Epithelial cell of prostate (primary cell): Measurements from ENCODE around the gene WDR73.
"Not testable (repeated sequence)": the region's sequence is repeated elsewhere in the genome, so short reads cannot be mapped to it uniquely, and the experiment has no call there.

ENCODE experiments used
- DNase-seq: peaks from one replicate; pipeline ENCODE4 v3.0.0-alpha.2; 2011; ENCODE audit warnings: low read depth, low spot score
- H3K27ac ChIP-seq: fragments of 450-650 bp; 2 replicates; pipeline ENCODE4 v1.5.1; 2017; ENCODE audit warnings: mild to moderate bottlenecking

Gene WDR73

DNA sequence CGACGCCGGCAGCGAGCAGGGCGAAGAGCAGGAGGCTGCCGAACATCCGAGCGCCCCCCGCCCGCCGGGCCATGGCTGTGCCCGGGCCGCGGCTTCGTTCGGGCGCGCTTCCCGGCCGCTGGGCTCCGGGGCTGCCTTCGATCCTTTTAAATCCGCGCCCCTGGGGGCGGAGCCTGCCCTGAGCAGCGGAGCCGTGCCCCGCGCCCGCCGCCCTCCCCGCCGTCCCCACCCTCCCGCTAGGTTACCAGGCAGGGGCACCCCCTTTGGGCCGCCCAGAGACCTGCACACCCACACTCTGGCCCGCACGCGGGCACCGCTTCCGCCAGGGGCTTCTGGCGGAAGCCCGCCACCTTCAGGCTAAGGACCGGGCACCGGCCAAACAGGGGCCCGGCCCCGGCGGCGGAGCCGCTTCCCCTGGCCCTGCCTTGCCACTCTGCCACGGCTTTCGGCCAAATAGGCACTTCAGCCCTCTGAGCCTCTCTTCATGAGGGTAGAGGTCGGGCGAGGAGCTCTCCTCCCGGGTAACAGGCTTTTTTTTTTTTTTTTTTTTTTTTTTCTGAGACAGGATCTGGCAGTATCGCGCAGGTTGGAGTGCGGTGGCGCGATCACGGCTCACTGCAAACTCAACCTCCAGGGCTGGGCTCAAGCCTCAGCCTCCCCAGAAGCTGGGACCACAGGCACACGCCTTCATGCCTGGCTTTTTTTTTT lies 4.2 kb upstream of the WDR73 start, which contains the start of gene NMB:
NMB (minus strand) TSS at position 120 of the 708 bp plus-strand sequence; CDS start at position 73, 47 bp downstream.
- DNase-seq, result no peak
- H3K27ac ChIP-seq, result peak within 1 kb of the TSS; percentile 51

DNA sequence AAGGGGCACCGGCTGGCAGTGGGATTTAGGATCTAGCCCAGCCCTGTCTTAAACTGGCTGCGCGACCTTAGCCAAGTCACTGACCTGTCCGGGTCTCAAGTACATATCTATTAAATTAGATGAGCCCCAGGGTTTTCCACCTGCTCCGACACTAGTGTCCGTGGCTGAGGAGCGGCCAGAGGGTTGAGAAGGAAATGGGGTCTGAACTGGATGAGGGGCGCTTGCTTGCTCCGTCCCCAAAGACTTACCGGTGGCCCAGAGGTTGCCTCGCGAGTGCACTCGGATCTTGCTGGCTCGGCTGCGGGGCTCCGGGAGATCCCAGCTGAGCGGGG lies 3.6 kb upstream of the WDR73 start:
- no peak for DNase-seq
- no peak overlapping the region for H3K27ac ChIP-seq

DNA sequence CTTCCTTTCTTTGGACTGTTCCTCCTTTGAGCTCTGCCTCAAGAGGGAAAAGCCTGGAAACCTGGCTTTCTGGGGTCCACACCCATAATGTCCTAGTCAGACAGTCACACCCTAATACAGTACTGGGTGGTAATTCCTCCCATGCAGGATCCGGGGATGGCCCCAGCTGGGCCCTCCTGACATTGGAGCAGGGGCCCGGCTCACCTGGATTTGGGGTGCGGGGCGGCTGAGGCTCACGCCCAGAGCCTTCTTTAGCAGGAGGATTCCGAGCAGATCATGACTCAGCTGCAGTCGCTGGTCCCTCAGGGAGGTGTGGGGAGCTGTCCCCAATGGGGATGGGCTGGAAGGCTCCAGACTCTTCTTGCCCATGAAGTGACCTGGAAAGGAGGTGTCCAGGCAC lies 2.9 kb upstream of the WDR73 start:
- DNase-seq, result no peak
- no peak overlapping the region for H3K27ac ChIP-seq

DNA sequence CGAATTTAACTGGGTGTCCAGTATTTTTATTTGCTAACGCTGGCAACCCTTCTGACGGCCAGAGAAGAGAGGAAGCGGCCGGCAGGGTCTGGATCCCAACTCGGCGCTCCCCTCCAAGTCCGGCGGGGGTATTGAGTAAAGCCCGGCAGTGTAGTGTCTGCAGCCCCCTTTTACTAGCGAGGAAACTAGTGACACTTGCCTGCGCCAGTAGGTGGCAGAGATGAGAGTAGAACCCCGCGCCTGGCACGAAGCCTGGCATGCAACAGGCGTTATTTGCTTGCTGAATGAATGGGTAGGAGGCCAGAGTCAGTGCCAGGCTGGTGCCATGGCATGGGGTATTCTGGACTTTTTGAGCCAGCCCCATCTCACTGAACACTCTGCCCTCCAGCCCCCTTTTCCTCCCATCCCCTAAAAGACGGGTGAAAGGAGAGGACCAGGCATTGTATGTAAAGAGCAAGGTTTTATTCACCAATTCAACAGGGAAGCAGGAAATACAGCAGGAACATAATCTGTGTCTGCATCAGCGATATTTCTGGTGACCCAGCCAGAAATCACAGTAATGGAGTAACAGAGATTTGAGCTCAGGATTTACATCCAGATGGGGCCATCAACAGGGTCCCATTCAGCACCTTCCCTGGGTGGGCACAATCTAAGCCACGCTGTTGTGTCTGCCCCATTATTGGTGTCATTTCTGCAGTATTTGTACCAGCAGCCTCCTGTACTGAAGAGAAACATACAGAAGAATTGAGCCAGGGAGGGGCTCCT lies 788 bp upstream of the WDR73 start:
- H3K27ac ChIP-seq, result peak overlapping the region; percentile 79
- peak; percentile 27 for DNase-seq

DNA sequence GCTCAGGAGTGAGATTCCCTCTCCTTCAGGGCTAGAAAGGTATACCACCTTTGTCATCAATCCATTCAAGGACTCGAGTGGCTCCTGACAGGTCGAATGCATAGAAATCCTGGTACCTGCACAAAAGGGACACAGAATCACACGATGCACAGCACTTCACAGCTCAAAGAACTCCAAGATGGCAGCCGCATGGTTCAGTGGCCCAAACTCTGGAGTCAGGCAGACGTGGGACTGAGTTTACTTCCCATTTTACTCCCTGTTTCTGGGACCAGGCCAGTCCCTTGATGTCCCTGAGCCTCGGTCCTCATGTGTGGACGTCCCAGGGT lies 536 bp downstream of the WDR73 start:
- peak overlapping the region; percentile 79 for H3K27ac ChIP-seq
- DNase-seq, result no peak

DNA sequence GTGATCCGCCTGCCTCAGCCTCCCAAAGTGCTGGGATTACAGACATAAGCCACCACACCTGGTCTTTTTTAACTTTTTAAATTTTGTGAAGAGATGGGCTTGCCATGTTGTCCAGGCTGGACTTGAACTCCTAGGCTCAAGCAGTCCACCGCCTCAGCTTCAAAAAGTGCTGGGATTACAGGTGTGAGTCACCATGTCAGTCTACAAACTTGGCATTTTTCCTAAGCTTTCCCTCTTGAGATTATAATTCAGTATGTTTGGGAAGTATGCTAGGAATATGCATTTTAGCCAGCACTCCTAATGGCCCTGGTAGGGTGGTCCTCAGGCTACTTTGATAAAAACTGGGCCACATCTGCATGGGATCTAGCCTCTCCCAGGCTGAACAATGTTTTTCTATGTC lies 4.4 kb downstream of the WDR73 start:
- no peak overlapping the region for H3K27ac ChIP-seq
- no peak for DNase-seq

DNA sequence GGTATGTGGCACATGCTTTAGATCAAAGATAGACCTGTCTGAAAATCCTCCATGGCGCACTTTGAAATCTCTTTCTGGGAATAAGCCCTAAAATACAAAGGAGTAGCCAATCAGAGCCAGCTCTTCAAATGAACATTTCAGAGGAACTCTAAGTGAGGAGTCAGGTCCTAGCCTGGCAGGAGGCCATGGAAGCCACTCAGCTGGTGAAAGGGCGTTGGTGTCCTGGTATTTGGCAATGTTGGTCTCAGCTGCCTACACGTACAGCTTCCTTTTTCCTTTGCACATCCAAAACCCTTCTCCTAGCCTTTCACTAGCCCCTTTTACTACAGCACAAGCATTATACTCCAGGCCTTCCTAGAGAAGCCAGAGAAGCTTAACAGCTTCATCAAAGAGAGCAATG lies 5.5 kb downstream of the WDR73 start:
- DNase-seq, result no peak
- no peak overlapping the region for H3K27ac ChIP-seq

DNA sequence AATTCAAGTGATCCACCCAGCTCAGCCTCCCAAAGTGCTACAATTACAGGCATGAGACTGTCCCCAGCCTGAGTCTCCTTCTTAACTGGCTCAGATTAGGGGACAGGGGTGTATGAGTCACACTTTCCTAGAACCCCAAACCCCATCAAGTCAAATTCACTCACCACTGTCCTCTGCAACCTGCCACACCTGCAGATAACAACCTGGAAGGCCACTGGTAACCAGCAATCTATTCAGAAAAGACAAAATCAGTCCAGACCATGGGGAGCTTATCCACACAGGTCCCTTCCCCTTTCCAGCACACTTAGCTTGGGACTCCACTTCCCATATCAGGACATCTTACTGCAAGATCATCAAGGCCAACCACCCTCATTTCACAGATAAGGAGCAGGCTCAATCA lies 6.4 kb downstream of the WDR73 start:
- H3K27ac ChIP-seq, result no peak overlapping the region
- no peak for DNase-seq

DNA sequence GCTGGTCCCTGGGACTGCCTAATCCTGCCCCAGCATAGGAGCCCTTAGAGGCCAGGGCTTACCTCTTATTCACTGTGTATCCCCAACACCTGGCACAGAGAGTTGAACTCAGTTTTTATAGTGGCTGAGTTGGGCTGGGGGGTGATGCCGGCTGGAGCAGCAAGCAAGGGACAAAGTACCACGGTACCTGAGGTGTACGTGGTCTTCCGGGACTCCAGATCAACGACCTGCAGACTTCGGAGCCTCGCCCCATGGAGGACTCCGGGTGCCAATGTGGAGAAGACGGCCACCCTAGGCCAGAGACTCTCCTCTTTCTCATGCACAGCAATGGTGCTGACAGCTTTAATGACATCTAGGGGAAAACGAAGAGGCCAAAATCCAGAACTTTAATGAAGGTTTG lies 8.1 kb downstream of the WDR73 start:
- DNase-seq, result no peak
- H3K27ac ChIP-seq, result no peak overlapping the region

DNA sequence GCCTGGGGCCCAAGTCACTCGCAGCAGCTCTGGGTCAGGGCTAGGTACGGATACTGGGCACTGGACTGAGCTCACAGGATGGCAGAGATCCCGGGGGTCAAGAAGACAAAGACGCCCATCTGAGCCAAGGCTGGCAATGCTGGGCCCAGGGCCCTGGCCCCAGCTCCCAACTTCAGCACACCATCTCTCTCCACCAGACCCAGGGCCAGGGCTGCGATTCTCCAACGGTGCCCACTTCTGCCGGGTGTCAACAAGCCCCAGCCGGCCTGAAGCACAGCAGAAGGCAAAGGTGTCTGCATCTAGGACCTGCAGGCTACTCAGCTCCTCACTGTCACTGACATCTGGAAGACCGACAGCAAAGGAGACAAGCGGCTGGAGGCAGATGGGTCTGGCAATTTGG lies 8.6 kb downstream of the WDR73 start:
- DNase-seq, result no peak
- H3K27ac ChIP-seq, result no peak overlapping the region

DNA sequence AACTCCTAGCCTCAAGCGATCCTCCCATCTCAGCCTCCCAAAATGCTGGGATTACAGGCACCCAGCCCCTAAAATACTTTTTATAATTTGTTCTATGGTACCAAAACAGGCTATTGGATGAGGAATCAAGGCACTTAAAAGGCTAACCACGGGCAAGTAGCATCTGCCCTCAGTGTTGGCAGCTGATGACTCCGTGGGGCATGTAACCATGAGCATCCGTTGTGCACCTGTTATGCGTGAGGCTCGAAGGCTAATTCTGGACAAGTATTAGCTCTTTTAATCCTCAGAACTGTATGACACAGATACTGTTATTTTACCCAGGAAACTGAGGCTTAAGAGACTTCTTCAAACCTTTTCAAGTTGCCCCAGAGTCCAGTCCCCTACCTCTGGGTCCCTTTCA lies 10.2 kb downstream of the WDR73 start:
- no peak for DNase-seq
- H3K27ac ChIP-seq, result no peak overlapping the region

DNA sequence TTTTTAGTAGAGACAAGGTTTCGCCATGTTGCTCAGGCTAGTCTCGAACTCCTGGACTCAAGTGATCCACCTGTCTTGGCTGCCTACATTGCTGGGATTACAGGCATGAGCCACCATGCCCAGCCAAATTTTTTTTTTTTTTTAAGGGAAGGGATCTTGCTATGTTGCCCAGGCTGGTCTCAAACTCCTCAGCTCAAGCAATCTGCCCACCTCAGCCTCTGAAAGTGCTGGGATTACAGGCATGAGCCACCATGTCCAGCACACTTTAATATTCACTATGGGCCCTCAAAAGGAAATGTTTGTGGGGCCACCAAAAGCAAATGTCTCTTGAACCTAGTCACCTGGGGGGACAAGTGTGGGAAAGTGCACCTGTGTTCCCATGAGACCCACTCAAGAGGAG lies 11.4 kb downstream of the WDR73 start:
- DNase-seq, H3K27ac ChIP-seq: not testable (repeated sequence)

DNA sequence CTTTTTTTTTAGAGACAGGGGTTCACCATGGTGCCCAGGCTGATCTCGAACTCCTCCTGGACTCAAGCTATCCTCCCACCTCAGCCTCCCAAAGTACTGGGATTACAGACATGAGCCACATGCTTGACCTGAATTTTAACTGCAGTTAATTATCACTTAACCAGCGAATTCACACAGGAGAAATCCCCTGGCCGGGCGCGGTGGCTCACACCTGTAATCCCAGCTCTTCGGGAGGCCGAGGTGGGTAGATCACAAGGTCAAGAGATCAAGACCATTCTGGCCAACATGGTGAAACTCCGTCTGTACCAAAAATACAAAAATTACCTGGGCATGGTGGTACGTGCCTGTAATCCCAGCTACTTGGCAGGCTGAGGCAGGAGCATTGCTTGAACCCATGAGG lies 12.2 kb downstream of the WDR73 start:
- not testable (repeated sequence) for H3K27ac ChIP-seq, DNase-seq

DNA sequence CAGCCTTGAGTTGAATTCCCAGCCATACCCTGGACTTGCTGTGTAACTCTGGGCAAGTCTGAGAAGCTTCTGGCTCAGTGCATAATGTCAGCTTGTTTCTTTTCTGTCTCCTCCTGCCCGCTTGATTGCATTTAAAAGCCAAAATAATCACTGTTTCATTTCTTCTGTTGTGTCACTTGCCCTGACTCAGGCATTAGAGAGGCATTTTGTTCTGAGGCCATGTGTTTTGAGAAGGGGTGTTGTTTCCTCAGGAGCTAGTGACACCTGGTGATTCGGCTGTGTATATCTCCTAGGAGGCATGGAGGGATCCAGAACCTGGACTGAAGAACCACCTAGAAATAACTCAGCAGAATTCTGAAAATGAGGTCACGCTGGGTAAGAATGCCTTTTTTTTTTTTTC lies 16.0 kb downstream of the WDR73 start:
- DNase-seq, result no peak
- no peak overlapping the region for H3K27ac ChIP-seq

DNA sequence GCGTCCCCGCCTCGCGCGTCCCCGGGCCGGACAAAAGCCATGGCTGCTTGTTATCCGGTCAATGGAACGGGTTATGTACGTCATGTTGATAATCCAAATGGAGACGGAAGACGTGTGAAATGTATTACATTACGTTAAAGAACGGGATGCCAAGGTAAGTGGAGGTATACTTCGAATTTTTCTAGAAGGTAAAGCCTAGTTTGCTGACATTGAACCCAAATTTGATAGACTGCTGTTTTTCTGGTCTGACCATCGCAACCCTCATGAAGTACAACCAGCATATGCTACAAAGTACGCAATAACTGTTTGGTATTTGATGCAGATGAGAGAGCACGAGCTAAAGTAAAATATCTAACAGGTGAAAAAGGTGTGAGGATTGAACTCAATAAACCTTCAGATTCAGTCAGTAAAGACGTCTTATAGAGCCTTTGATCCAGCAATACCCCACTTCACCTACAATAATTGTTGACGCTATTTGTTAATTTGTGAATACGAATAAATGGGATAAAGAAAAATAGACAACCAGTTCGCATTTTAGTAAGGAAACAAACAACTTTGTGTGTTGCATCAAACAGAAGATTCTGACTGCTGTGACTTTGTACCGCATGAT lies 19.8 kb downstream of the WDR73 start:
- peak overlapping the region; percentile 57 for H3K27ac ChIP-seq
- DNase-seq, result no peak

DNA sequence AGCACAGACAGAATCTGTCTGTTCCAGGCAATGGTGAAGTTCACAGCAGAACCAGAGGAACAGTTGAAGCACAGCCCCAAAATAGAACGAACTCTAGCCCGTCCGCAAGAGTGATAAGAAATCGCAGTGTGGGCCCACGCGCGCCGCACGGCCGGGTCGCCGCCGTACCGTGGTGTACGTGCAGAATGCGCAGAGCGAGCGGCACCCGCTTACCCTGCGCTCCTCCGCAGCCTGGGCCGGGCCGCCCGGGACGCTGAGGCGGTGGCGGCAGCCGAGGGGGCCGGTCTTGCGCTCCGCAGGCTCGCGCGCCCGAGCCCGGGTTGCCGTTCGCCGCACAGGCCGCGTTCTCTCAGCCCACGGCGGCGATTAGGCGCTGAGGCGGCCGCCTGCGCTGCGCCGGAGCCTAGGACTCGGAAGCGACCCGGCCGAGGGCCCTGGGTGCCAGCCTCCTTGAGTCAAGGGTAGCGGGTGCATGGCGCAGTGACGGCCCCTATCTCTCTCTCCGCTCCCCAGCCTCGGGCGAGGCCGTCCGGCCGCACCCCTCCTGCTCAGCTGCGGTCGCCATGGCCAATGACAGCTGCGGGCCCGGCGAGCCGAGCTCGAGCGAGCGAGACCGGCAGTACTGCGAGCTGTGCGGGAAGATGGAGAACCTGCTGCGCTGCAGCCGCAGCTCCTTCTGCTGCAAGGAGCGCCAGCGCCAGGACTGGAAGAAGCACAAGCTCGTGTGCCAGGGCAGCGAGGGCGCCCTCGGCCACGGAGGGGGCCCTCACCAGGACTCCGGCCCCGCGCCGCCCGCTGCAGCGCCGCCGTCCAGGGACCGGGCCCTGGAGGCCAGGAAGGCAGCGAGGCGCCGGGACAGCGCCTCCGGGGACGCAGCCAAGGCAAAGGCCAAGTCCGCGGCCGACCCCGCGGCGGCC lies 20.5 kb downstream of the WDR73 start:
- peak overlapping the region; percentile 57 for H3K27ac ChIP-seq
- no peak for DNase-seq

DNA sequence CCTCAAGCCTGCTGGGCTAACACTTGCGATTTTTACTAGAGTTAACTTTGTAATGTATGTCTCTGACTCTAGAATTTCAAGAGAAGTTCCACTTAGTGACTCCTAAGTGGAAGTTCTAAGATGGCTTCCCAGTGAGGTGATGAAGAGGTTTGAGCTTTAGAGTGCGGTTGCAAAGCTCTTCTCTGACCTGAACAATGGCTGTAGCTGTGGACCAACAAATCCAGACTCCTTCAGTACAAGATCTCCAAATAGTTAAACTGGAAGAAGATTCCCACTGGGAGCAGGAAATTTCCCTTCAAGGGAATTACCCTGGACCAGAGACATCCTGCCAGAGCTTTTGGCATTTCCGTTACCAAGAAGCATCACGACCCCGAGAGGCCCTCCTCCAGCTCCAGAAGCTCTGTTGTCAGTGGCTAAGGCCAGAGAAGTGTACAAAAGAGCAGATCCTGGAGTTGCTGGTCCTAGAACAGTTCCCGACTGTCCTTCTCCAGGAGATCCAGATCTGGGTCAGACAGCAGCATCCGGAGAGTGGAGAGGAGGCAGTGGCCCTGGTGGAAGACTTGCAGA lies 22.3 kb downstream of the WDR73 start:
- H3K27ac ChIP-seq, result peak overlapping the region; percentile 56
- no peak for DNase-seq

DNA sequence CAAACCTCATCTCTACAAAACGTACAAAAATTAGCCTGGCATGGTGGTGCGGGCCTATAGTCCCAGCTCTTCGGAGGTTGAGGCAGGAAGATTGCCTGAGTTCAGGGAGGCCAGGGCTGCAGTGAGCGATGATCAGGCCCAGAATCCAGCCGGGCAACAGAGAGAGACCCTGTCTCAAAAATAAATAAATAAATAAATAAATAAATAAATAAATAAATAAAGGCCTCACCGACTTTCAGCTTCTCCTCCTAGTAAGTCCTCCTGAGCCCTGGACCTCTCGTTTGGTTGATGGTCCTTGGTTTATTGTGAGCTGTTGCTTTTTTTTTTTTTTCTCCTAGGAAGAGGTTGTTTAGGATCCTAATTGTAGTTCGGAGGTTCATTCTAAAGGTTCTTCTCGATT lies 25.1 kb downstream of the WDR73 start:
- H3K27ac ChIP-seq, result no peak overlapping the region
- DNase-seq, result no peak

DNA sequence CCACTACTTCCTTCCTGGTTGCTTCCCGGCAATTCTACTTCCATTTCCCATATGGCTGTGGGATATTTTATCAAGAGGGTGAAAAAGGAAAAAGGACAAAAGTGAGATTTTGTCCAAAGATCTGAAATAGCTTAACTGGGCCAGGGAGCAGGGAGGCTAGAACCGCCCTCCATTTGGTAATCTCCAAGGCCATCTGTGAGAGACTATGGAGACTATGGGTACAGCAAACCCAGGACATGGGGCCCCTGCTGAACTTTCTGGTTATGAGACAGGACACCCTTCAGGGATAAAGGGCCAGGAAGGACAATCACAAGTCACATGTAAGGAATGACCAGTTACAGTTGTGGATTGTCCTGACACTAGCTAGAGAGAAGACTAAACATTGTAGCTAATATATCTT lies 29.0 kb downstream of the WDR73 start:
- no peak for DNase-seq
- no peak overlapping the region for H3K27ac ChIP-seq

DNA sequence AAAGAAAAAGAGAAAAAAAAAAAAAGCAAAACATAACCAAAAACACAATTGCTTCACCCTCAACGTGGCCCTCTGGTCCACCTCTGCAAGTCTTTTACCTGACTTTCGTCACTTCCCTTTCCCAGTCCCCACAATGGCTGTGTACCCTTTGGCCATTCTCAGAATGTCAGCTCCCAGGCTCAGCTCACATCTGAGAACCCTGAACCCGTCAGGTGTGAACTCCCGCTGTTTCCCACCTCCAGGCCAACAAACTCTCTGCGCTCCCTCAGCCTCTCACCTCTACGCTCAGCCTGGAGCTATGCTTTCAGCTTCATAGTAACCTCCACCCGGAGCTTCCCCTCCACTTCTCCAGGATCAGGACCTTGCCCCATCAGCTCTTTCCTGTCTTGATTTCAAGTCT lies 29.7 kb downstream of the WDR73 start:
- no peak for DNase-seq
- H3K27ac ChIP-seq, result no peak overlapping the region
